GM04504 (cell line): ENCODE measurements around the gene RXFP4.
"Not testable (repeated sequence)": the region's sequence is repeated elsewhere in the genome, so short reads cannot be mapped to it uniquely, and the experiment has no call there.

Experiments used
- DNase-seq: peaks from one replicate; pipeline ENCODE4 v3.0.0-alpha.2; 2012; ENCODE audit warnings: low read depth

Gene RXFP4

DNA sequence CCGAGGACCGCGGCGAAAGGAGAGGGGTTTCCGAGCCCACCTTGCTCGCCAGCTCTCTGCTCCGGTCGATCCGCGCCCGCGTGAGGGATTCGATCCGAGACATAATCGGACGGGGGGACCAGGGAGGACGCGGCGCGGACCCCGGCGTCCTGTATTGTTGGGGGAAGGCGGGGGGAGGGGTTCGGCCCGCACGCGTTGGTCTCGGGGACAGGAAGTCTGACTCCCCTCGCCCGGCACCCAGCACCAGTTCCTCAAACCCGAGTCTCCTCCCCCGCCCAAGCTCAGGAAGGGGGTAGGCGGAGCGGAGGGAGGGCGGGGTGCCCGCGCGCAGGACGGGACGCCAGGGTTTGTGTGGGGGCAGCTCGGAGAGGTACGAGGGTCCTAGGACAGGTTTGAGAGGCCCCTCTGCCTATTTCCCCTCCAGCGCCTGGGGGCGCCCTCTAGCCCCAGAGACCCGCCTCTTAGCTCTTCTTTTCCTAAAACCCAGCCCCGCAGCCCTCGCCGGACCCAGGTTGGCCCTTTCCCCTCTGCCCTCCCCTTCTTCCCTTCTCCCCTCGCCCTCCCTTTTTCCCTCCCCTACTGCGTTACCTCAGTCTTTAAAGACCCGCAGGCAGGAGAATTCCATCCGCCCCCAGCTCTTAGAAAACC is 37.0 kb downstream of the RXFP4 start, which contains the start of gene ARHGEF2:
Gene ARHGEF2, minus strand, starts transcription at position 223 of the 648 bp plus-strand sequence. Its CDS starts 120 bp downstream, at position 103.
- no peak for DNase-seq

DNA sequence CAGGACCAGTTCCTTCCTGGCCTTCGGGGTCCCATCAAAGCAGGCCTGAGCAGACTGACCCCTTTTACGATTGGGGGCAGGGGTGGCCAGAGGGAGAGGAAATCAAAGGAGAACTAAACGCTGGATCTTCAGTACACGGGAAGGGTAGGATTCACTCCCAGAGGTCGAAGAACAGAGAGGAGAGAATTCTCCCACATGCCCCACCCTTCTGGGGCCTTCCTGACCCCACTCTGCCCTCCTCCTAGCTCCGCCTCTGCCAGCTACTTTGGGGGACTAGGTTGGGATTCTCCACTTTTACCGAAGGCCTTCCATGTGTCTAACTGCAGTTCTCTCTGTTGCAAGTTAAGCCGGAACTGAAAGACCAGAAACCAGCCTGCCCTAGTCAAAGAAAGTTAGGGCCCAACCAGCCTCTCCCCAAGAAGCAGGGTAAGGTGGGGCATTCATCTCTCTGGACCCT is 37.6 kb downstream of the RXFP4 start:
- DNase-seq: no peak

DNA sequence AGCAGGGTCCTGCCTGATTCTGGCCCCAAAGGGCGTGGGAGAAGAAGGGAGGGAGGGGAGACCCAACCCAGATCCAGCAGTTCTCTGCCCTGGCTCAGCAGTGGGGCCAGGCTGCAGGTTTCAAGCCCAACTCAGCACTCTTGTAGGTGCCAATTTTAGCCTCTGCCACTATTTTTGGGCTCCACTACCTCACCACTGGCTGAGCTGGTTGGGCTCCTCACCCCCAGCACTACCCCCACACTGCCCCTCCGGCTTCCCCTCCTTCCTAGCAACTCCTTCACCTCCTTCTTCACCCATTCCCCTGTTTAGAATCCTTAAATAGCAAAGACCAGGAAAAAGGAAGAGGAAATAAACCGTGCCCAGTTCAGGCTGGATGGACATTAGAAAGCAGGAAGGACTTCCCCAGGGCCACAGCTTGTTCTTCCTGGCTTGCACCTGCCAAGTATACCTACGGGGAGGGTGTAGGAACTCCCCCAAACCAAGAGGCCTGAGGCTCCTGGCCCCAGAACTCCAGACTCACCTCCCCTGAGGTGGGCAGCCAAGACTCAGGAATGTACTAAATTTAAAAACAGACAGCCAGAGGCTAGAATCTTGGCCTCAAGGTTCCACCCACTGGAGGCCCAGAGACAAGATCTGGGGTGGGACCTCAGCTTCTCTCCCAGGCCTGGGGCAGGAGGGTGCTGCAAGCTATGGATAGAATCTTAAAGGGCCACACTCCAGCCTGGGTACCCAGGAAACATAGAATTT is 38.3 kb downstream of the RXFP4 start:
- no peak for DNase-seq

DNA sequence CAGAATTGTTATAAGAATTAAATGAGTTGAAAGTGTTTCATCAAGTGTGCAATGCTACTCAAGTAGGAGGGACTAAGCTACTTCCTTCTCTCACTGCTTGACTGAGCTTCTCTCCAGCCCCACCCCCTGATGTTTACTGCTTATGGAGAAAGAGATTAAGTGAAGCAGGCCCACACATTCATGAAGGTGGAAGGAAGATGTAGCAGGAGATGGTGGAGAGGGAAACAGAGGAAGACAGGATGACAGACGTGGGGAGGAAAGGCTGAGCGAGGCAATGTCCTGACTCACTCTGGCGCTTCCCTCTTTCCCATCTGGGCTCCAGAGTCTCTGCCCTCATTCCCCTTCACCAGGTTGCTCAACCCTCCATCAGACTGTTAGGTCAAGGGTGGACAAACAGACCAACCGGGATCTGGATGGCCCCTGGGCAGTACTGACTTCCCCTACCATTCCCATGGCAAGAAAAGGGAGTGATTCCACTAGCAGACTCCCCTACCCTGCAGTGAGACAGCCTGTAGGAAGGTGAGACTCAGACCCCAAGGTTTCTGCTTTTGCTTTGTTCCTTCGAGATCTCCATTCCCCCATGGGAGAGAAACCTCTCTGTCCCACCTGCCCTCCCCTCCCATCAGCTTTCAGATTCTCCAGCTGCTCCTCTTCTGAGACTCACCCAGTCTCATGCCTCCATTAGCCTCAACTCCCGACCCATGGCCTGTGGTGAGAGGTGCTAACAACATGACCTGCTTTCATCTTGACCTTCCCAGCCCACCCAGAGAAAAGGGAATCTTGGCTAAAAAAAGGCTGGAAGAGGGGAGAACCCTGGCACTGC is 40.0 kb downstream of the RXFP4 start:
- peak; percentile 89 for DNase-seq

DNA sequence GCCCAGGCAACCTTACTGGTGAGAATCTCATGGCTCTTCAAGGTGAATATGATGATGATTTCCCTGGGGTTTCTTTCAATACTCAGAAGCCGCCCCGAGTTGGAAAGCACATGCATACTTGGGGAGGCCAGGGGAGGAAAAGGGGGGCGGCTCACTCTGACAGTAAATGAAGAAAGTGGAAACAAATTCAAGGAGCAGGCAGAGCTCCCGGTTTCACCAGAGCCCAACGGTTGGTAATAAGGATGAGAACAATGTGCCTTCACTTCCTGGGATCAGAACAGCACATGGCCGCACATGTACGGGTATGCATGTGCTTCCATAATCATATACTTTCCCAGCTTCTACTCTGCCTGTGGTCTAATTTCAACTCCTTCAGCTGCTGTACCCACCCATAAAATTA is 40.7 kb downstream of the RXFP4 start:
- DNase-seq: no peak

DNA sequence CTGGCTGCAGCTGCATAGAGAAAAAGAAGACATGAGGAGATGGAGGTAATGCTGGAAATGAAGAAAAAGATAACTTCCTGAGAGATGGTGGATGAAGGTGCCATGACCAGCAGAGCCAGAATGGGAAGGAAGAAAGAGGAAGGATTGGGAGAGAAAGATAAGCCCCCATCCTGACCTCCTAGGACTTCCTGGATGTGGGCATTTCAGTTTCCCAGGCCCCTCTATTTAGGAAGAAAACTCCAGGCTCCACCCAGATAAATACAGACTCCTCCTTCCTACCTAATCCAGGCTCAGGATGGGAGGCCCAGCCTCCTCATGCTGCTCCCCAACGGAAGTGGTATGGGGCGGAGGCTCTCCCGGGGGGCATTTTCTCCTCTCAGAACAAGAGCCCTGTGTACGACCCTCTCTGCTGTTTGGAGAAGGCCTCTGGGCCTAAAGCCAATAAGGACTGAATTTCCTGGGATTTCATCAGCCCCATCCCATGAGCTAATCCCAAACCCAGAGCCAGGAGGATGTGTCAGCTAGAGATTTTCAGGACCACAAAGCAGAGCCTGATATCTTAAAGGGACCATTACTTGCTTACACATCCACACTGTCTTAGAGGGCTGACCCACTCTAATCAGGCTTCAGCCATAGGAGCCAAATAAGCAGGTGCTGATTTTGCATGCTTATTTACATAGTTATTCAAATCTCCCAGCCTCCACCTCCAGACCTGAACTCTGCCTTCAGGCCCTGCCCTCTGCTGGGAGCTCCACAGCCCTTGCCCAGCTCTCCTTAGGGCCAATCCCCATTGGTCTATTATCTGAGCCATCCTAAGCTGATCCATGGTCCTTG is 42.0 kb downstream of the RXFP4 start:
- peak; percentile 99 for DNase-seq

DNA sequence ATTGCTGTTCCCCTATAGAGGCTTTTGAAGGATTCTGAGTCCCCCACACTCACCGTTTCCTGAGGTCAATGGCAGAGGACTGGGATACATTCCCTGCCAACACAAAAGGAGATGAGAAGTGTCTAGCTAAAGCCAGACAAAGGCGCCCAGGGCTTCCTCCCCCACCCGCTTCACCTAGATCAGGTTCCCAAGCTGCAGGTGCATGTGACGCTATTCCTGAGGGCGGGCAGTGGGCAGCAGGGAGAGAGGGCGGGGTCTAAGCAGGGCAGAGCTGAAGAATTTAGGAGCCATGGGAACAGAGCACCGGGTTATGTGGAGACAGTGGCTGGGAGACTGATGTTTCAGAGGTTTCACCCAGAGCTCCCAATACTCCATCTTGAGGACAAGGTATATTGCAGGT is 42.9 kb downstream of the RXFP4 start:
- DNase-seq: no peak

DNA sequence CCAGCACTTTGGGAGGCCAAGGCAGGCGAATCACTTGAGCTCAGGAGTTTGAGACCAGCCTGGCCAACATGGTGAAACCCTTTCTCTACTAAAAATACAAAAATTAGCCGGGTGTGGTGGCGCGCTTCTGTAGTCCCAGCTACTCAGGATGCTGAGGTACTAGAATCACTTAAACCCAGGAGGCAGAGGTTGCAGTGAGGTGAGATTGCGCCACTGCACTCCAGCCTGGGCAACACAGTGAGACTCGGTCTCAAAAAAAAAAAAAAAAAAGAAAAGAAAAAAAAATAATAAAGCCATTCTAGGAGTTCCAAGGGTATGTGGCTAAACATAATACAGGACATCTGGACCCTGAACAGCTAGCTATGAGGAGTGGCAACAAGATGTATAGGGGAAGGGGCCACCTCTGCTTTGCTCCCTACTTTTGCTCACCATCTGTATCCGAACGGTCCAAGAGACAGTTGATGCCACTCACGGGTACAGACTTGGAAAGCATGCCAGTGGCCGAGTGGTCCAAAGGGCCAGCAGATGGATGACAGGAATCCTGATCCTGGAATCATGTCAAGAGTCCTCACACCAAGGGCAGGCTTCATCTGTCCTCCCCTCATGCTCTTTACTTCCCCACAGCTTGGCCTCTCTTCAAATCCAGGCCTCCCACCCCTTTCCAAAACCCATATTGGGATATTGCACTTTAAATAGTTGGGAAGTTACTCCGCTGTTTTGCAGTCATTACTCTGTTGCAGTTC is 43.6 kb downstream of the RXFP4 start:
- DNase-seq: not testable (repeated sequence)

DNA sequence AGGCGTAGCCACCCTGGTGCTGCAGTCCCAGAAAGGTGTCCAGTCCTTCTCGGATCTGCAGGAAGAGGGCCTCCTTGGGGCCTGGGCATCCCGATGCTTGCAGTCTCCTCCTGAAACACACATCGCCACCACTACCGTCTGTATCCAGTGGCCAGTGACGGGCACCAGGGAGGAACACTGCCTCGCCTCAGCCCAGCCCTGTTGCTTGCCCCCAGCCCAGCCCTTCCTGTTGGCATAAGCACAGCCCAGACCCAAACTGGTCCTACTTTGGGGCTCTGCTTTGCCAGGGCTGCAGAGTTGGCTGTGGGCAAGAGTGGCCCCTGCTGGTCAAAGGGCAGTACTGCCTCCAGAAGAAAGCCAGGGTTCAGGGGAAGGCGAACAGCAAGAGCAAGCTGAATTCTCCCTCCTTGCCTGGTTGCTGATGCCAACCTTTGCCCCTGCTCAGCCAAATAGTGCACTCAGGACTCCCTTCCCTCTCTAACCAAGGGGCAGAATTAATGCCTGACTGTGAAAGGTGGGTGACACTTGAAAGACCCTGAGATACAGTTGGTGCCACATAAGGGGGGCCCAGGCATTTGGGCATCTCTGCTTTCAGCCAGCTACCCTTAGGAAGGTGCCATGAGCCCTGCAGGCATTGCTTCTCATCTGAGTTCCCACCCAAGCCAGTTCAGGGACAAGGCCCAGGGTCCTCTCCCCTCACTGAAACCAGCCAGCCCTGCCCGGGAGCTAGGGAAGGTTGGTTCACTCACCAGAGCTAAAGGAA is 48.0 kb downstream of the RXFP4 start:
- DNase-seq: no peak

DNA sequence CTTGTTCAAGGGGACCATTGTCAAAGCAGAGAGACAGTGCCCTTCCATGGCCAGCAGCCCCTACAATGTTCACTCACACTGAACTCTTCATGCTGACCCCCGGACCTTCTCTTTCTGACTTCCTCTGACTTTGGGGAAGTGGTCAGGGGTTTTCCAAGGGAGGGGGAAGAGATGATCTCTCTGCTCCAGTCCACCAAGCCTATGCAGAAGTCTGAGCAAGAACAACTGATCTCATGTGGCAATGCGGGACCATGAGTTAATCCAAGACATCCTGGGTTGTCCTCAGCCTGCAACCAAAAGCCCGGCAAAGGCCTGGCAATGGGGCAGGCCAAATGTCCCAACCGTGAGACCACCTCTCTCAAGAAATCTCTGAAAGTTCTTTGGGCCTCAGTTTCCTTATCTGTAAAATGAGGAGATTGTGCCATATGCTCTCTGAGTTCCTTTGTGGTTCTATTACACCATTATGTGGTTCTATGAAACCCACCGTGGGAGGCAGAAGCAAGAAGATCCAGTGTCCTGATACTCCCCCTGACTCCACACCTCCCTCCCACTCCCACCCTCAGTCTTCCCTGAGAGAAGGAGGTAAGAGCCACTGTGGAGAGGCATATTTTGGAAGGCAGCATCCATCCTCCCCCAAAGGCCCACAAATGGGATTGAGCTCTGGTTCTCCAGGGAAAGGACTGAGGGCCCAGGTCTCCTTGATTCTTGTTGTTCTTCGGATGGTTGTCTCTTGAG is 48.7 kb downstream of the RXFP4 start:
- DNase-seq: no peak
